ENCODE results near the gene PSMC3IP.

The PSMC3IP gene

GRCh38 chr17:42584880-42585279 is 7.4 kb upstream of the PSMC3IP start:
- DNase-seq: no peak

DNA sequence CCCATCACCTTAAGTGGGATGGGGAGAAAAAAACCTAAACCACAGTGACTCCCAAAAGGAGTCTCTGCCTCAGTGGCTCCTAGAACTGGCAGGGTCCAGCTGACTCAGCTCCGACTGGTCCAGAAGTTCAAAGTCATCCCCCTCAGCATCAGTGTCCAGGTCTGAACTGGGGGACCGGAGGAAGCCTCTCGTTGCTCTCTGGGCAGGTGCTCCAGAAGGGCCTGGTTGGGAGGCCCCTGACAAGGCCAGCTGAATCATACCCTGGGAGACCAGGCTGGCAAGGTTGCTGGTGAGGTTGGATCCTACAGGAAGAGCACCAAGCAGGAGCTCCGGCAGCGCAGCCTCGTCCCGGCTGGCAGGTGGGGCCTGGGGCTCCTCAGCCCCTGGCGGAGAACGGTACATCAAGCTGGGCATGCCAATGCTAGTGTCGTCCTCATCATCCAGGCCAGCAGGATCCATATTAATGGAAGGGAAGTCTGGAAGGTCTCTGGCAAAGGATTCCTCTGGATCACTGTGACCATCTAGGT is 4.3 kb upstream of the PSMC3IP start:
- DNase-seq: no peak

- no peak for DNase-seq
These were observed 2.4 kb upstream of the PSMC3IP start for GRCh38 chr17:42579794-42580551.

DNA sequence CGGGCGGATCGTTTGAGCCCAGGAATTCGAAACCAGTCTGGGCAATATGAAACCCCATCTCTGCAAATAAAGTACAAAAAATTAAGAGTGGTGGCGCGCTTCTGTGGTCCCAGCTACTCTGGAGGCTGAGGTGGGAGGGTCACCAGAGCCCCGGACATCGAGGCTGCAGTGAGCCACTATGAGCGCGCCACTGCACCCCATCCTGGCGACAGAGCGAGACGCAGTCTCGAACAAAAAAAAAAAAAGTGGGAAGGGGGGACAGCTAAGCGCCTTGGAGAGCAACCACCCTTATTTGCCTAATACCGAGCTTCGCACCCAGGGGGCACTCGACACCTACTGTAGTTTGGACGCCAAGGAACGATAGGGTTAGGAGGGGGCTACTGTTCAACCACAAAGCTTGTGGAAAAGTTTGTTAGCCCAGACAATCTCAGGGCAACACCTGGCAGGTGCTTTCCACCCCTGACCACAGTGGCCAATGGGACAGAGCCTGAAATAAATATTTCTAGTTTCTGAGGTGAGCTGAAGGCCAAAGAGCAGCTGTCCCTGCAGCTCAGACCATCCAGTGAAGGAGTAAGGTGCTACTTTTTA is 847 bp upstream of the PSMC3IP start:
- DNase-seq: peak; percentile 73

DNA sequence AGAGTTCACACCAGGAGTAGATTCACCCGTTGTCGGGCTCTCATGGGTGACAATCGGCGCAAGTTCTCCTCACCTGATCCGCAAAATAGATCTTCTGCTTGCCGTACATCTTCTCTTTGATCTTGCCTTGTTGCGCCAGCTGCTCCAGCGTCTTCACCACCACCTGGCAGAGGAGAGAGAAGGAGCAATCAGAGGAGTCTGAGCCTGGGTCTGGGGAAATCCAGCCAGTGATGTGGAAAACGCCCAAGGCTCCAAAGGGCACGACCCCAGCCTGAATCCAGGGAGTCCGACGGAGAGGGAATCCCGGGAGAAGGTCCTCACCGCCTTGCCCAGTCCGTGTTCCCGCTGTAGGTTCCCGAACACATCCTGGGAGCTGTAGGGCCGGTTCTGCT is 393 bp downstream of the PSMC3IP start:
- DNase-seq: no peak

GRCh38 chr17:42574463-42574862 is 3.1 kb downstream of the PSMC3IP start:
- no peak for DNase-seq

- no peak for DNase-seq
These were observed 4.4 kb downstream of the PSMC3IP start for GRCh38 chr17:42573095-42573494.

DNA sequence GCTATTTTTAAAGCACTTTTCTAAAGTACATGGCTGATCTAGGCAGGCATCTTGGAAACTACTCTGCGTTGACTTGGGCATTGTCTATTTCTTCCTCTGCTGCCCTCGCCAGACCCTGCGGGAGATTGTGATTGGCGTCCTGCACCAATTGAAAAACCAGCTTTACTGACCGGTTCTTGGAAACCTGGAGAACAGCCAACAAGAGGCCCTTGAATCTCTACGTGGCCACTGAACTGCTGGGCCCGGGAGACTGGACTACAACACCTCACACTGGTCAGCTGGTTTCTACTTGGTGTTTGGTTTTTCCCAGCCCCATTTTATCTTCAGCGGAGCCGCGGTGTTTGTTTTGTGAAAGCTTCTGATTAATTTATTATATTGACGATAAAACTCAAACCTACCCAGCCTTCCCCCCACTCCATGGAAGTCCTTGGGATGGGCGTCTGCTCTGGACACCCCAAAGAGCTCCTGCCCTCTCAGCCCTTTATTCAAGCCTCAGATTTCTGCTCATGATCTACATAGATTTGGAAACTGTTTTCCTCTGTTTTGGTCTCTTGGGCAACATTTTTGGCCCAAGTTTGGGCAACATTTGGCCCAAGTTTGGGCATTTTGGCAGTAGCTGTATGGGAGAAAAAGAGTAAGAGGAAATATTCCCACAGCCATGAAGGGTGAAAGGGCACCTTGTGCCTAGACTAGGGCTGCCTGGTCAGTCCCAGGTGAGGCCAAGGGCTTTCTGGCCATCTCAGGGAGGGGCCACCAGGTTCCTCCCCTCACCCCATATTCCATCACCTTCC is 5.9 kb downstream of the PSMC3IP start:
- no peak for DNase-seq

GRCh38 chr17:42568341-42569111 is 9.0 kb downstream of the PSMC3IP start:
- no peak for DNase-seq

DNA sequence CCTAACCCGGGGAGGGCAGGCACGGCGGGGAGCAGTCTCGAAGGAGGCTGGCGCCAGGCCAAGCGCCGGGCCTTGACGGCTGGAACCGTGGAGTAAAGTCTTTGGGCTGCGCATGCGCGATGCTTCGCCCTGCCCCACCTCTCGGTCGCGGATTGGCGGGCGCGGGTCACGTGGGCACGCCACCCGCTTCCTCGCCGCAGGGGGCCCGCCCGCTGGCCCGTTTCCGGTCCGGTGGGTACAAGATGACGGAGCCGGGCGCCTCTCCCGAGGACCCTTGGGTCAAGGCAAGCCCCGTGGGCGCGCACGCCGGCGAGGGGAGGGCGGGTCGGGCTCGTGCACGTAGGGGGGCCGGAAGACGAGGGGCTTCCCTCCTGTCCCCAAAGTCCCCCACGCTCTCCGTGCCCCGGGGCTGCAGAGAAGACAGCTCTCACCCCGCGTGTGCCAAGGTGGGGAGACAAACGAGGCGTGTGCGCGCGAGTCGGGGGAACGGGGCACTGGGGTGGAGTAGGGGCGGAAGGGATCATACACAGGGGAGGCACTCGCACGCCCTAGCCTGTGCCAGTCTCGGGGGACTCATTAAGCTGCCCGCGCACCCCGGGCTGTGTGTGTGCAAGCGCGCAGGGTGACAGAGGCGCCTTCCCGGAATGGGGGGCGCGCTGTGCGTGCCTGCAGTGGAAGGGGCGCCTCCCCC is 10.5 kb downstream of the PSMC3IP start, which contains the start of gene MLX:
Gene MLX (plus strand): TSS at position 218 of the 691 bp plus-strand sequence. CDS start 25 bp downstream, at position 243.
- DNase-seq: peak; percentile 94

GRCh38 chr17:42566215-42566882 is 11.2 kb downstream of the PSMC3IP start:
- DNase-seq: no peak

- no peak for DNase-seq
These were observed 11.9 kb downstream of the PSMC3IP start for GRCh38 chr17:42565523-42566214.

DNA sequence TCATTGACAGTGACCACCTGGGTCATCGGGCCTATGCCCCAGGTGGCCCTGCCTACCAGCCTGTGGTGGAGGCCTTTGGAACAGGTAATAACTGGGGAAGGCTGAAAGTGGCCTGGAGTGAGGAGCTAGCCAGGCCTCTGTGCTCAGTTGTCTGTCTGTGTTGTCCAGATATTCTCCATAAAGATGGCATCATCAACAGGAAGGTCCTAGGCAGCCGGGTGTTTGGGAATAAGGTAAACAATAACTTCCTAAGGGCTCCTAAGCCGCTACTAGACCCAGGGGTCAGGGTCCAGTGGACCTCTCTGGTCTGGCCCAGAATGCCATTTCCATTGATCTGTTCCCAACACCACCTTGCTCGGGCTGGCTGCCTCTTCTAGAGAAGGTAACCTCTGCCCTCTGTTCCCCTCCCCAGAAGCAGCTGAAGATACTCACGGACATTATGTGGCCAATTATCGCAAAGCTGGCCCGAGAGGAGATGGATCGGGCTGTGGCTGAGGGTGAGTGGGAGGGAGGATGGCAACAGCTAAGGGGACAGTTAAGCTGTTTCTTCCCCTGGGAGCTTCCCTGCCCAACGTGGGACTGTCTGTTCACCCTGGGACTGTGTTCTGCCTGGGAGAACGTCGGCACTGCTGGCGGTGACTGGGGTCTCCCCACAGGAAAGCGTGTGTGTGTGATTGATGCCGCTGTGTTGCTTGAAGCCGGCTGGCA is 12.6 kb downstream of the PSMC3IP start:
- no peak for DNase-seq

- DNase-seq: no peak
These were observed 13.6 kb downstream of the PSMC3IP start for GRCh38 chr17:42563950-42564349.

DNA sequence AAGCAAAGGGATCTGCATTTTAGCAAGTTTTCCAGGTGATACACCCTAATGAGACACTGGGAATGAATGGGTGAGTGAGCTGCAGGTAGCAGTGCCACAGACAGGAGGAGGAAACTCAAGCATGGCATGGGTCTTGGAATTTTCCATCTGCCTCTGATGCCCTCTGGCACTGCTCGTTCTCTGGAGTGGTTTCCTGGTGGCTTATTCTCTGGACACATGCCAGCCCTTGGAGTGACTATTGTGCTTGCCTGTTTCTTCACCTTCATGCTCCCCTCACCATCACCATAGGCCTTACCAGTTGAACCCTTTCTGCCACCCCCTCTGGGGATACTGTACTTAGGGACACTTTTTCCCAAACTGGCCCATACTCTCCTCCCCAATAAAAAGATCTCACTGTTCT is 14.0 kb downstream of the PSMC3IP start:
- DNase-seq: no peak

DNA sequence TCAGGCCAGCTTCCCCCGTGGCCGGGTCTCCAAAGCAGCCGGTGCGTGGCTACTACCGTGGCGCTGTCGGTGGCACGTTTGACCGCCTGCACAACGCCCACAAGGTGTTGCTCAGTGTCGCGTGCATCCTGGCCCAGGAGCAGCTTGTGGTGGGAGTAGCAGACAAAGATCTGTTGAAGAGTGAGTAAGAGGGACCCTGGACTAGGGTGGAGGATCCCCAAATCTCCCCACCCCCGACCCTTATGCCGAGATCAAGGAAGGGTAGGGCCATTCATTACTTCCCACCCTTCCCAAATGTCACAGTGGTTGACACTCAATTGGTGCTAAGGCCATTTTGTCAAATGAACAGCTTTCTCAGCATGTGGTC is 14.4 kb downstream of the PSMC3IP start:
- no peak for DNase-seq

GRCh38 chr17:42562388-42563142 is 15.0 kb downstream of the PSMC3IP start:
- DNase-seq: no peak

GRCh38 chr17:42561897-42562387 is 15.6 kb downstream of the PSMC3IP start, which contains the start of gene COASY:
Gene COASY (plus strand): TSS chr17:42562148. CDS start chr17:42562623, 475 bp downstream.
- peak; percentile 92 for DNase-seq

GRCh38 chr17:42560246-42560645 is 17.3 kb downstream of the PSMC3IP start:
- DNase-seq: no peak
